IMR-90 (cell line): ENCODE data around the gene SLC6A9. TPM values are rescaled to one million over a fixed set of nuclear protein-coding genes. Genes with fewer than 3 reads are reported as not detected.

Experiments
- ATAC-seq: fragments of 200-7000 bp; cut with Tn5 transposase; 2 replicates; pipeline ENCODE4 v1.9.1; 2020; ENCODE audit warnings: low read depth, mild to moderate bottlenecking, moderate library complexity
- BruUV-seq: library from RNA; stranded (reverse); fragments of 400-500 nt; replicated peaks from 2 replicates; lab custom pipeline; 2021; lab: Mats Ljungman, UMichigan
- CTCF ChIA-PET: fragments of 300-600 bp; formaldehyde crosslinking; extraction: SDS; loops from one replicate; lab custom pipeline; 2021; ENCODE audit warnings: antibody characterized with exemption; lab: Yijun Ruan, JAX
- POLR2A ChIA-PET: fragments of 300-600 bp; sonication (Branson Sonifier 250); formaldehyde crosslinking; loops from one replicate; lab custom pipeline; 2022; ENCODE audit warnings: antibody characterized with exemption; ENCODE audit not compliant: unreplicated experiment; lab: Charles Lee
- DNase-seq: peaks from one replicate; pipeline ENCODE4 v3.0.0; 2013
- H2AFZ ChIP-seq: replicated peaks from 2 replicates; pipeline ENCODE3; 2013; ENCODE audit warnings: low read length, mild to moderate bottlenecking; ENCODE audit not compliant: poor library complexity
- H2AK5ac ChIP-seq: 2 replicates; pipeline ENCODE4 v1.6.1; 2013; ENCODE audit warnings: low read depth, low read length, inconsistent platforms
- H2AK9ac ChIP-seq: replicated peaks from 2 replicates; pipeline ENCODE3; 2013; ENCODE audit warnings: mild to moderate bottlenecking, low read depth, low read length, moderate library complexity; ENCODE audit not compliant: poor library complexity
- H2BK120ac ChIP-seq: 2 replicates; pipeline ENCODE4 v1.6.1; 2013; ENCODE audit warnings: low read depth, low read length, inconsistent platforms
- H2BK15ac ChIP-seq: 3 replicates; pipeline ENCODE4 v1.6.1; 2013; ENCODE audit warnings: low read depth, low read length, inconsistent platforms
- H2BK20ac ChIP-seq: 2 replicates; pipeline ENCODE4 v1.6.1; 2013; ENCODE audit warnings: low read depth, mild to moderate bottlenecking, inconsistent platforms, low read length, moderate library complexity
- H2BK5ac ChIP-seq: 2 replicates; pipeline ENCODE4 v1.6.1; 2013; ENCODE audit warnings: mild to moderate bottlenecking, low read depth, low read length, inconsistent platforms; ENCODE audit not compliant: poor library complexity, severe bottlenecking
- H3K14ac ChIP-seq: replicated peaks from 2 replicates; pipeline ENCODE4 v1.6.1; 2013; ENCODE audit warnings: low read depth, low read length, inconsistent platforms
- H3K18ac ChIP-seq: 2 replicates; pipeline ENCODE4 v1.6.1; 2013; ENCODE audit warnings: low read depth, low read length, control low read depth
- H3K23ac ChIP-seq: 2 replicates; pipeline ENCODE4 v1.6.1; 2013; ENCODE audit warnings: low read depth, low read length, inconsistent platforms
- H3K27ac ChIP-seq: 2 replicates; pipeline ENCODE4 v1.5.1; 2013; ENCODE audit warnings: mild to moderate bottlenecking, control low read depth, low read length; ENCODE audit not compliant: insufficient read depth
- H3K27me3 ChIP-seq: 2 replicates; pipeline ENCODE4 v1.6.1; 2013; ENCODE audit warnings: low read length; ENCODE audit not compliant: control insufficient read depth, insufficient read depth
- H3K36me3 ChIP-seq: 2 replicates; pipeline ENCODE4 v1.6.1; 2013; ENCODE audit warnings: low read length, mixed read lengths; ENCODE audit not compliant: control insufficient read depth, insufficient read depth
- H3K4ac ChIP-seq: 2 replicates; pipeline ENCODE4 v1.6.1; 2013; ENCODE audit warnings: low read depth, low read length, inconsistent platforms
- H3K4me1 ChIP-seq: 2 replicates; pipeline ENCODE4 v1.6.1; 2013; ENCODE audit warnings: low read length, mixed read lengths; ENCODE audit not compliant: control insufficient read depth, insufficient read depth
- H3K4me2 ChIP-seq: 2 replicates; pipeline ENCODE4 v1.6.1; 2013; ENCODE audit warnings: low read depth, mild to moderate bottlenecking, control low read depth, low read length, moderate library complexity
- H3K4me3 ChIP-seq: 2 replicates; pipeline ENCODE4 v1.5.1; 2013; ENCODE audit warnings: low read depth, mild to moderate bottlenecking, control low read depth, low read length, moderate library complexity; ENCODE audit not compliant: insufficient read depth
- H3K56ac ChIP-seq: 2 replicates; pipeline ENCODE4 v1.6.1; 2013; ENCODE audit warnings: low read length, inconsistent platforms; ENCODE audit not compliant: insufficient read depth; ENCODE audit errors: extremely low read depth
- H3K79me1 ChIP-seq, 2 experiments: 2 replicates each; pipeline ENCODE4 v1.6.1; 2013; ENCODE audit warnings: low read length in 2 of 2, inconsistent platforms in 1 of 2, low read depth in 1 of 2
- H3K9ac ChIP-seq: 2 replicates; pipeline ENCODE4 v1.6.1; 2013; ENCODE audit warnings: low read depth, low read length, control low read depth
- H3K9me1 ChIP-seq: 2 replicates; pipeline ENCODE4 v1.6.1; 2013; ENCODE audit warnings: low read length, inconsistent platforms; ENCODE audit not compliant: insufficient read depth
- H3K9me3 ChIP-seq: 2 replicates; pipeline ENCODE4 v1.6.1; 2013; ENCODE audit warnings: low read length; ENCODE audit not compliant: control insufficient read depth, insufficient read depth
- H4K20me1 ChIP-seq: 2 replicates; pipeline ENCODE4 v1.6.1; 2013; ENCODE audit warnings: low read length, inconsistent platforms; ENCODE audit not compliant: insufficient read depth
- H4K5ac ChIP-seq: 2 replicates; pipeline ENCODE4 v1.6.1; 2013; ENCODE audit warnings: mild to moderate bottlenecking, low read depth, low read length, control low read depth
- H4K8ac ChIP-seq, 2 experiments: 2 replicates each; pipeline ENCODE4 v1.6.1; 2013; ENCODE audit warnings: low read depth in 2 of 2, low read length in 2 of 2, control low read depth in 1 of 2, inconsistent platforms in 1 of 2
- H4K91ac ChIP-seq: 2 replicates; pipeline ENCODE4 v1.6.1; 2013; ENCODE audit warnings: low read depth, low read length, inconsistent platforms; ENCODE audit not compliant: insufficient read depth
- BHLHE40 ChIP-seq: fragments of 150-350 bp; IDR thresholded peaks from 2 replicates; pipeline ENCODE4 v1.6.1; 2016; ENCODE audit warnings: mild to moderate bottlenecking, low read depth, low read length
- CTCF ChIP-seq: conservative IDR thresholded peaks from 2 replicates; pipeline ENCODE4 v1.5.1; 2012; ENCODE audit warnings: mild to moderate bottlenecking, low read depth, low read length, improper control_type of control experiment
- MAFK ChIP-seq: IDR thresholded peaks from 2 replicates; pipeline ENCODE4 v1.6.1; 2012; ENCODE audit warnings: low read depth, low read length, improper control_type of control experiment
- NFE2L2 ChIP-seq: fragments of 150-350 bp; IDR thresholded peaks from 2 replicates; pipeline ENCODE4 v1.6.1; 2016; ENCODE audit warnings: low read depth, mild to moderate bottlenecking, low read length
- RAD21 ChIP-seq: IDR thresholded peaks from 2 replicates; pipeline ENCODE4 v1.6.1; 2012; ENCODE audit warnings: low read length, improper control_type of control experiment
- RCOR1 ChIP-seq: IDR thresholded peaks from 2 replicates; pipeline ENCODE4 v1.6.1; 2012; ENCODE audit warnings: mild to moderate bottlenecking, low read length, improper control_type of control experiment; ENCODE audit not compliant: insufficient replicate concordance
- WGBS, 2 experiments: methylation state at CpG; one replicate each; pipeline versions ENCODE4 v1.1.5 to v1.1.7; 2013; ENCODE audit warnings: missing lambda C conversion rate in 2 of 2; ENCODE audit not compliant: insufficient read length in 1 of 2; ENCODE audit errors: extremely low coverage in 2 of 2; 5-methylcytosine and 5-hydroxymethylcytosine counted together
- dilution Hi-C: fragments of 300-500 bp; cut with HindIII; formaldehyde crosslinking; loops from one replicate; pipeline ENCODE4 v1.14.3; 2018; ENCODE audit warnings: low sequenced_read_pairs; ENCODE audit not compliant: unreplicated experiment
- in situ Hi-C: fragments of 300-500 bp; cut with MboI; formaldehyde crosslinking; loops from 3 replicates; pipeline ENCODE4 v1.14.3; 2019; ENCODE audit warnings: low sequenced_read_pairs, inconsistent platforms, mixed read lengths
- intact Hi-C: fragments of 100-400 bp; cut with micrococcal nuclease; formaldehyde crosslinking; loops from 2 replicates; pipeline ENCODE4 v1.10.0; 2022
- polyA plus RNA-seq, 3 experiments: library from polyadenylated mRNA; depleted of rRNA; stranded (reverse); fragments of >200 nt; gene quantifications; 2 replicates each; pipeline ENCODE4 v1.2.3, GENCODE V29; 2012; ENCODE audit warnings: low replicate concordance in 1 of 3
- total RNA-seq: library from RNA; depleted of rRNA; stranded (reverse); fragments of >200 nt; gene quantifications from 2 replicates; pipeline ENCODE4 v1.2.3, GENCODE V29; 2012

SLC6A9 gene
- total and polyA plus RNA-seq, 2 of the 4 experiments (the other 2 are of a cell fraction), result 2.0 to 6.6 TPM

GRCh38 chr1:44000122-44000665, 31.1 kb downstream of the SLC6A9 start:
- CTCF ChIA-PET, result interaction anchor here (1.6 kb wide), 1 partner anchor 48 kb away, joined by 3 read pairs; no protein-coding TSS in a partner anchor
- Histone ChIP-seq H3K4me1 (no peaks in the 10 kb centered on the region), H3K23ac (no peak overlapping the region), H4K8ac (no peak overlapping the region), H3K14ac (no peak overlapping the region), H2AK5ac (no peak overlapping the region), H2AFZ (no peak overlapping the region), H3K56ac (no peak overlapping the region), H3K4me3 (no peak overlapping the region), H3K4ac (no peak overlapping the region), H2BK20ac (no peak overlapping the region), H3K9me1 (no peaks in the 10 kb centered on the region), H4K20me1 (no peaks in the 10 kb centered on the region), H3K36me3 (peaks cover 24% of the 10 kb centered on the region; the same call in 1 of the 2 replicates), H3K4me2 (no peak overlapping the region), H2BK15ac (no peak overlapping the region), H3K27ac (no peak overlapping the region), H2AK9ac (no peak overlapping the region), H3K79me1 (no peaks in the 10 kb centered on the region), H3K27me3 (no peaks in the 10 kb centered on the region), H4K91ac (no peak overlapping the region), H2BK120ac (no peak overlapping the region), H3K9me3 (no peaks in the 10 kb centered on the region), H4K5ac (no peak overlapping the region), H3K9ac (no peak overlapping the region), H3K18ac (no peak overlapping the region), H2BK5ac (no peak overlapping the region)
- BruUV-seq, result no TSS peak
- intact Hi-C loops (loop anchor here (10.0 kb wide), 1 partner anchor 315 kb away; no protein-coding TSS in a partner anchor), dilution Hi-C loops (no loop called here), in situ Hi-C loops (no loop called here)
- no peak for ATAC-seq
- no peak for DNase-seq
- WGBS, 2 experiments, result 69% methylated on average over 5 of the region's 8 CpGs; no CpG with 5 or more reads in 1 of the 2 experiments
- TF ChIP-seq NFE2L2, result no peak
- TF ChIP-seq RAD21, result no peak
- TF ChIP-seq MAFK, result no peak
- no peak for TF ChIP-seq CTCF
- TF ChIP-seq BHLHE40, result no peak
- TF ChIP-seq RCOR1, result no peak
- POLR2A ChIA-PET, result no interaction called here
